Suprapubic skin (tissue), 4 donors: Measurements from ENCODE around the gene LYL1. TPM values are rescaled to one million over a fixed set of nuclear protein-coding genes. Genes with fewer than 3 reads are reported as not detected.

ENCODE experiments used
- DNase-seq, 2 donors: peaks; one replicate each; pipeline ENCODE4 v3.0.0-alpha.2; 2019; ENCODE audit warnings: low spot score in 2 of 2
- H3K27ac ChIP-seq: fragments of 200-600 bp; sonication (generic); one replicate; pipeline ENCODE4 v1.5.1; 2019
- H3K27me3 ChIP-seq: fragments of 200-600 bp; sonication (generic); one replicate; pipeline ENCODE4 v1.5.1; 2019
- H3K36me3 ChIP-seq: fragments of 200-600 bp; sonication (generic); one replicate; pipeline ENCODE4 v1.5.1; 2019
- H3K4me1 ChIP-seq: fragments of 200-600 bp; sonication (generic); one replicate; pipeline ENCODE4 v1.5.1; 2019
- H3K4me3 ChIP-seq: fragments of 200-600 bp; sonication (generic); one replicate; pipeline ENCODE4 v1.5.1; 2019; ENCODE audit warnings: mild to moderate bottlenecking
- H3K9me3 ChIP-seq: fragments of 200-600 bp; sonication (generic); one replicate; pipeline ENCODE4 v1.5.1; 2019
- EP300 ChIP-seq: sonication (generic); formaldehyde crosslinking; IDR thresholded peaks from one replicate; pipeline ENCODE4 v1.6.1; 2017; ENCODE audit warnings: antibody characterized with exemption
- POLR2A ChIP-seq, 2 donors: fragments of 450-650 bp; IDR thresholded peaks; one replicate each; pipeline ENCODE4 v1.6.1; 2017; ENCODE audit warnings: antibody characterized with exemption in 2 of 2, mild to moderate bottlenecking in 2 of 2, moderate library complexity in 2 of 2
- POLR2AphosphoS5 ChIP-seq, 3 donors: sonication (generic); formaldehyde crosslinking; IDR thresholded peaks; one replicate each; pipeline ENCODE4 v1.6.1; 2017; ENCODE audit warnings: antibody characterized with exemption in 3 of 3
- WGBS: methylation state at CpG from one replicate; pipeline ENCODE4 v1.1.5; 2018; 5-methylcytosine and 5-hydroxymethylcytosine counted together
- total RNA-seq, 4 donors: library from RNA; depleted of rRNA; stranded (reverse); fragments of >200 nt; gene quantifications; one replicate each; pipeline ENCODE4 v1.1.0, GENCODE V29; 2016
- TF ChIP-seq, protein P1 (sequence below), 2 donors: fragments of 200-600 bp in 1 of 2; fragments of 450-650 bp in 1 of 2; sonication (generic) in 1 of 2; IDR thresholded peaks; one replicate each; pipeline ENCODE4 v1.5.1; 2016 to 2019; ENCODE audit warnings: antibody characterized with exemption in 2 of 2, mild to moderate bottlenecking in 1 of 2, moderate library complexity in 1 of 2

LYL1 gene
- total RNA-seq, 4 donors from 2014 or later, result 1.5 to 2.7 (median 2.2) TPM

DNA sequence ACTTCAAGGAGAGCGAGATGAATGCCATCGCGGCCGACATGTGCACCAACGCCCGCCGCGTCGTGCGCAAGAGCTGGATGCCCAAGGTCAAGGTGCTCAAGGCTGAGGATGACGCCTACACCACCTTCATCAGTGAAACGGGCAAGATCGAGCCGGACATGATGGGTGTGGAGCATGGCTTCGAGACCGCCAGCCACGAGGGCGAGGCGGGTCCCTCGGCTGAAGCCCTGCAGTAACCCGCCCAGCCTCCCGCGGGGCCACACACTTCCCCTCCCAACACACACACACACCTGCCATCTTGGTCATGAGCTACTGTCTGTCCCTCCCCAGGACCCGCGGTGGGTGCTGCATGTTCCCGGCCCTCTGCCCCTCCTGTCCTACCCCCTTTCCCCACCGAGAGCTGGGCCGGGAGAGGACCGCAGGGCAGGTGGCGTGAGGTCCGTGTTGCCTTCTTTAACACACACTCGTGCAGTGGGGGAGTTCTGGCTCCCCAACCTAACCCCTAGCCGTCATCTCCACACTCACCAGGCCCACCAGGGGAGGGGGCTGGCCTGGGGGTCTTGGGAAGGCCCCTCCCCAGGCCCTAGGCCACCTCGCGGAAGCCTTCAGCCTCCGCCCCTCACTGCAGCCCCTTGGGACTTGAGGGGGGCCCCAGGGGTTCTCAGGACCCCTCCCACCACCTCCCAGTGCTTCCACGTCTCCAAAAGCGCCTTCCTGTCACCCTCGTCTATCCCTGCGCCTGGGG lies 35.7 kb upstream of the LYL1 start:
- Histone ChIP-seq H3K27ac (no peak overlapping the region), H3K4me1 (no peaks in the 10 kb centered on the region), H3K4me3 (no peak overlapping the region), H3K27me3 (no peaks in the 10 kb centered on the region), H3K9me3 (no peaks in the 10 kb centered on the region), H3K36me3 (peaks cover 54% of the 10 kb centered on the region)
- TF ChIP-seq POLR2A (IDR thresholded peaks at IDR 0.05) (no peak), EP300 (no peak), POLR2AphosphoS5 (IDR thresholded peaks at IDR 0.05) (no peak)
- TF ChIP-seq, protein P1, sequence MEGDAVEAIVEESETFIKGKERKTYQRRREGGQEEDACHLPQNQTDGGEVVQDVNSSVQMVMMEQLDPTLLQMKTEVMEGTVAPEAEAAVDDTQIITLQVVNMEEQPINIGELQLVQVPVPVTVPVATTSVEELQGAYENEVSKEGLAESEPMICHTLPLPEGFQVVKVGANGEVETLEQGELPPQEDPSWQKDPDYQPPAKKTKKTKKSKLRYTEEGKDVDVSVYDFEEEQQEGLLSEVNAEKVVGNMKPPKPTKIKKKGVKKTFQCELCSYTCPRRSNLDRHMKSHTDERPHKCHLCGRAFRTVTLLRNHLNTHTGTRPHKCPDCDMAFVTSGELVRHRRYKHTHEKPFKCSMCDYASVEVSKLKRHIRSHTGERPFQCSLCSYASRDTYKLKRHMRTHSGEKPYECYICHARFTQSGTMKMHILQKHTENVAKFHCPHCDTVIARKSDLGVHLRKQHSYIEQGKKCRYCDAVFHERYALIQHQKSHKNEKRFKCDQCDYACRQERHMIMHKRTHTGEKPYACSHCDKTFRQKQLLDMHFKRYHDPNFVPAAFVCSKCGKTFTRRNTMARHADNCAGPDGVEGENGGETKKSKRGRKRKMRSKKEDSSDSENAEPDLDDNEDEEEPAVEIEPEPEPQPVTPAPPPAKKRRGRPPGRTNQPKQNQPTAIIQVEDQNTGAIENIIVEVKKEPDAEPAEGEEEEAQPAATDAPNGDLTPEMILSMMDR (IDR thresholded peaks at IDR 0.05), result no peak
- no peak for DNase-seq
- WGBS, result 86% methylated on average over 14 of the region's 40 CpGs

DNA sequence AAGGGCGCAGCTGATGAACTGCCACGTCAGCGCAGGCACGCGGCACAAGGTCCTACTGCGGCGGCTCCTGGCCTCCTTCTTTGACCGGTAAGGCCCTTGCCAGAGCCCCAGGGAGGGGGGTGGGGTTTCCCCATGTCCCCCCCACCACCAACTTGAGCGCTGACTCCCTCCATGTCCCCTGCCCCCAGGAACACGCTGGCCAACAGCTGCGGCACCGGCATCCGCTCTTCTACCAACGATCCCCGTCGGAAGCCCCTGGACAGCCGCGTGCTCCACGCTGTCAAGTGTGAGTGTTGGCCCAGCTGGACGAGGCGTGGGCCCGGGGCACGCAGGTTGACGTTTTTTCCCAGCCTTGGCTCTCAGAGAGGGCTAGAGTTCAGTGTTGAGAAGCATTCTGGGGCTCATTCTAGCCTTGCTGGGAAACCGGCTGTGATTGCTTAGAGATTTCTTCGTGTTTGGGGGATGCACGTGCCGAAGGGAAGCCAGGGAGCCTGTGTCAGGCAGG lies 34.7 kb upstream of the LYL1 start:
- Histone ChIP-seq H3K36me3 (peaks cover 54% of the 10 kb centered on the region), H3K9me3 (no peaks in the 10 kb centered on the region), H3K4me1 (no peaks in the 10 kb centered on the region), H3K4me3 (no peak overlapping the region), H3K27me3 (no peaks in the 10 kb centered on the region), H3K27ac (no peak overlapping the region)
- 91% methylated on average over 23 of the region's 28 CpGs for WGBS
- no peak for DNase-seq
- no peak for TF ChIP-seq EP300
- no peak for TF ChIP-seq POLR2AphosphoS5 (IDR thresholded peaks at IDR 0.05)
- TF ChIP-seq, protein P1 (IDR thresholded peaks at IDR 0.05), result no peak
- no peak for TF ChIP-seq POLR2A (IDR thresholded peaks at IDR 0.05)

DNA sequence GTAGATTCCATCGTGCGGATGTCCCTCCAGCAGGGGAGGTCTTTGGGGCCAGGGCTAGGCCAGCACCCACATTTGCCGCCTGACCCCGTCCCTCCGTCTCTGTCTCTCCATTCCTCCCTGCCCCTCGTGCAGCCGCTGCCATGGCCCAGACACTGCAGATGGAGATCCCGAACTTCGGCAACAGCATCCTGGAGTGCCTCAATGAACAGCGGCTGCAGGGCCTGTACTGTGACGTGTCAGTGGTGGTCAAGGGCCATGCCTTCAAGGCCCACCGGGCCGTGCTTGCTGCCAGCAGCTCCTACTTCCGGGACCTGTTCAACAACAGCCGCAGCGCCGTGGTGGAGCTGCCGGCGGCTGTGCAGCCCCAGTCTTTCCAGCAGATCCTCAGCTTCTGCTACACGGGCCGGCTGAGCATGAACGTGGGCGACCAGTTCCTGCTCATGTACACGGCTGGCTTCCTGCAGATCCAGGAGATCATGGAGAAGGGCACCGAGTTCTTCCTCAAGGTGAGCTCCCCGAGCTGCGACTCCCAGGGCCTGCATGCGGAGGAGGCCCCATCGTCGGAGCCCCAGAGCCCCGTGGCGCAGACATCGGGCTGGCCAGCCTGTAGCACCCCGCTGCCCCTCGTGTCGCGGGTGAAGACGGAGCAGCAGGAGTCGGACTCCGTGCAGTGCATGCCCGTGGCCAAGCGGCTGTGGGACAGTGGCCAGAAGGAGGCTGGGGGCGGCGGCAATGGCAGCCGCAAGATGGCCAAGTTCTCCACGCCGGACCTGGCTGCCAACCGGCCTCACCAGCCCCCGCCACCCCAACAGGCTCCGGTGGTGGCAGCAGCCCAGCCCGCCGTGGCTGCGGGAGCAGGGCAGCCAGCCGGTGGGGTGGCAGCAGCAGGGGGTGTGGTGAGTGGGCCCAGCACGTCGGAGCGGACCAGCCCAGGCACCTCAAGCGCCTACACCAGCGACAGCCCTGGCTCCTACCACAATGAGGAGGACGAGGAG lies 32.7 kb upstream of the LYL1 start:
- Histone ChIP-seq H3K9me3 (no peaks in the 10 kb centered on the region), H3K36me3 (peaks cover 50% of the 10 kb centered on the region), H3K4me3 (no peak overlapping the region), H3K4me1 (peaks cover 6% of the 10 kb centered on the region), H3K27ac (no peak overlapping the region), H3K27me3 (no peaks in the 10 kb centered on the region)
- no peak for DNase-seq
- 94% methylated on average over 18 of the region's 60 CpGs for WGBS
- no peak for TF ChIP-seq EP300
- TF ChIP-seq, protein P1 (IDR thresholded peaks at IDR 0.05), result no peak
- no peak for TF ChIP-seq POLR2A (IDR thresholded peaks at IDR 0.05)
- no peak for TF ChIP-seq POLR2AphosphoS5 (IDR thresholded peaks at IDR 0.05)

DNA sequence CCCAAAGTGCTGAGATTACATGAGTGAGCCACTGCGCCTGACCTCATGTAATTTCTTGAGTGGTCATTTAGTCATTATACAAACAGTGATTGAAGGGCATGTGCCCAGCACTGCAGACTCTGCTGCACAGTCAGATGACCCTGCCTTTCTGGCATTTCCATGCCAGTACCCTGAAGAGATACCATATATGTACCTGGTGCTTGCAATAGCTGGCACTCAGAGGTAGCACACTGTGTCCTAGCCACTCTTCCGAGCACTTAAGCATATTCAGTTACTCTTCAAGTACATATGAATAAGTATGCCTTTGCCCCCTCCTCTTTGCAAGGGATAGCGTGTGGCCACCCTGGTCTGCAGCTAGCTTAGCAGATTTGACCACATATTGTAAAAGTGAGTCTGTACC lies 32.0 kb upstream of the LYL1 start:
- no peak overlapping the region for H3K27ac ChIP-seq
- WGBS, result 95% methylated on average over 3 of the region's 3 CpGs
- no peak for DNase-seq
- H3K4me3 ChIP-seq, result no peak overlapping the region
- H3K4me1 ChIP-seq, result peaks cover 6% of the 10 kb centered on the region
- no peaks in the 10 kb centered on the region for H3K27me3 ChIP-seq
- H3K9me3 ChIP-seq, result no peaks in the 10 kb centered on the region
- peaks cover 46% of the 10 kb centered on the region for H3K36me3 ChIP-seq
- TF ChIP-seq POLR2AphosphoS5 (IDR thresholded peaks at IDR 0.05) (no peak), EP300 (no peak), POLR2A (IDR thresholded peaks at IDR 0.05) (no peak)
- TF ChIP-seq, protein P1 (IDR thresholded peaks at IDR 0.05), result no peak
